Spleen (tissue), 11 donors: ENCODE measurements around the gene CFAP97D1. TPM values are rescaled to one million over a fixed set of nuclear protein-coding genes. Genes with fewer than 3 reads are reported as not detected.

ENCODE experiments used
- DNase-seq: peaks from one replicate; pipeline ENCODE4 v3.0.0-alpha.2; 2020
- H3K27ac ChIP-seq, 8 donors: fragments of 200-600 bp; sonication (generic) in 7 of 8; 1 replicate in 4 of 8; 2 replicates in 4 of 8; pipeline versions ENCODE4 v1.5.0 to v1.8.0; 2016 to 2021; ENCODE audit warnings: inconsistent platforms in 4 of 8, mild to moderate bottlenecking in 4 of 8, moderate library complexity in 1 of 8
- H3K27me3 ChIP-seq, 7 donors: fragments of 200-600 bp; sonication (generic) in 6 of 7; replicated peaks in 1 of 7; 1 replicate in 4 of 7; 2 replicates in 3 of 7; pipeline versions ENCODE4 v1.5.0 to v1.8.0; 2016 to 2021; ENCODE audit warnings: inconsistent platforms in 3 of 7, mild to moderate bottlenecking in 1 of 7
- H3K36me3 ChIP-seq, 6 donors: fragments of 200-600 bp; sonication (generic) in 5 of 6; 1 replicate in 4 of 6; 2 replicates in 2 of 6; pipeline versions ENCODE4 v1.5.0 to v1.8.0; 2016 to 2021; ENCODE audit warnings: inconsistent platforms in 2 of 6
- H3K4me1 ChIP-seq, 6 donors: fragments of 200-600 bp; sonication (generic) in 5 of 6; 1 replicate in 3 of 6; 2 replicates in 3 of 6; pipeline versions ENCODE4 v1.5.0 to v1.8.0; 2016 to 2021; ENCODE audit warnings: inconsistent platforms in 3 of 6
- H3K4me3 ChIP-seq, 8 donors: fragments of 200-600 bp; sonication (generic) in 7 of 8; 1 replicate in 4 of 8; 2 replicates in 4 of 8; pipeline versions ENCODE4 v1.5.0 to v1.8.0; 2016 to 2021; ENCODE audit warnings: inconsistent platforms in 4 of 8, mild to moderate bottlenecking in 4 of 8, moderate library complexity in 2 of 8
- H3K9me3 ChIP-seq, 8 donors: fragments of 200-600 bp; sonication (generic) in 7 of 8; 1 replicate in 4 of 8; 2 replicates in 4 of 8; pipeline versions ENCODE4 v1.5.0 to v1.8.0; 2016 to 2021; ENCODE audit warnings: inconsistent platforms in 4 of 8
- CTCF ChIP-seq, 11 experiments: fragments of 200-600 bp in 7 of 11; fragments of 450-650 bp in 4 of 11; sonication (generic) in 4 of 11; IDR thresholded peaks in 8 of 11; conservative IDR thresholded peaks in 3 of 11; 1 replicate in 7 of 11; 2 replicates in 4 of 11; pipeline versions ENCODE4 v1.4.0 to v1.8.0; 2016 to 2021; ENCODE audit warnings: antibody characterized with exemption in 11 of 11, inconsistent platforms in 4 of 11, mild to moderate bottlenecking in 1 of 11
- POLR2A ChIP-seq, 3 donors: fragments of 450-650 bp; IDR thresholded peaks; one replicate each; pipeline ENCODE4 v1.5.1; 2017; ENCODE audit warnings: antibody characterized with exemption in 3 of 3, mild to moderate bottlenecking in 1 of 3
- POLR2AphosphoS5 ChIP-seq, 3 donors: sonication (generic); formaldehyde crosslinking; IDR thresholded peaks; one replicate each; pipeline ENCODE4 v1.5.1; 2017; ENCODE audit warnings: antibody characterized with exemption in 3 of 3
- WGBS, 5 donors: extraction: QIAGEN DNeasy Blood & Tissue Kit in 3 of 5; methylation state at CpG; one replicate each; pipeline versions ENCODE4 v1.1.5 to v1.1.7; 2013 to 2018; 5-methylcytosine and 5-hydroxymethylcytosine counted together
- intact Hi-C: fragments of 100-400 bp; cut with DNase I; formaldehyde crosslinking; loops from one replicate; pipeline ENCODE4 v1.15.0; 2023; ENCODE audit warnings: low total_unique reads
- polyA plus RNA-seq, 3 donors: library from polyadenylated mRNA; stranded (reverse); fragments of 200-250 nt; gene quantifications; one replicate each; pipeline ENCODE4 v1.2.1, GENCODE V29; 2013
- total RNA-seq, 7 donors: library from RNA; depleted of rRNA in 3 of 7; stranded (reverse); fragments of >200 nt in 3 of 7; fragmentation: NEBNext Ultra II Directional in 4 of 7; extraction: Animal tissue kit (Norgen Biotek cat#: 25700) in 4 of 7; gene quantifications; one replicate each; pipeline versions ENCODE4 v1.1.0 to v1.2.1, GENCODE V29; 2016 to 2021
- donor health status: healthy with polysubstance abuse.
- donor health status: DM: no; HTN: no; CAD: no; lungs with moderate emphysema.
- donor health status: DM: no; HTN: no; CAD: no.
- donor health status: Bipolar disorder and iron deficiency.
- donor health status: healthy.
- donor health status: DM: no; HTN: no; CAD: no.
- donor health status: DM: yes; HTN: yes; CAD: no.

Gene CFAP97D1
- total and polyA plus RNA-seq, 10 donors: 0.06 to 0.32 (median 0.19) TPM; not detected in 5

DNA sequence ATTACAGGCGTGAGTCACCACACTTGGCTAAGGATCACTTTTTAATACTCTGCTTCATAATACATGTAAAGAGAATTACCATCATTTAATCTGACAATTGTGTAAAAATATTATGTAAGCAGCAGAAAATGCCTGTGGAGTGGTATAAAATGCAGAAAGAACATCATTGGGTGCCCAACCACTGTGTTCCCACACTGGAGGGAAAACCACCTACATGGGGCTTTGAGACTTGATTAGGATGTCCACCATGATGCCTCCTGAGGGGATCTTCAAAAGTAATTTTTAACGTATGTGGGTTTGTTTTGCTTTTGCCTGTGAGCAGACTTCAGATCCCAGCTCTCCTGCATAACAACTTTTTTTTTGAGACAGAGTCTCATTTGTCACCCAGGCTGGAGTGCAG is 18.8 kb downstream of the CFAP97D1 start:
- Histone ChIP-seq H3K36me3 (no peaks in the 10 kb centered on the region), H3K27me3 (peaks cover 0 to 19% (median 0%) of the 10 kb centered on the region in 7 donors), H3K27ac (no peak overlapping the region), H3K4me3 (no peak overlapping the region), H3K9me3 (no peaks in the 10 kb centered on the region), H3K4me1 (peaks cover 0 to 8% (median 0%) of the 10 kb centered on the region in 6 donors)
- intact Hi-C loops: no loop called here
- no peak for DNase-seq
- 83 to 96% (median 92%) methylated on average over 2 of the region's 2 CpGs for WGBS, 5 donors
- TF ChIP-seq POLR2AphosphoS5 (IDR thresholded peaks at IDR 0.05) (no peak), CTCF (IDR thresholded peaks at IDR 0.05 in 8 of 11, conservative IDR thresholded peaks at IDR 0.05 in 3 of 11) (no peak), POLR2A (IDR thresholded peaks at IDR 0.05) (no peak)

- no peak for DNase-seq
- Histone ChIP-seq H3K27ac (no peak overlapping the region), H3K27me3 (peaks cover 0 to 19% (median 0%) of the 10 kb centered on the region in 7 donors), H3K9me3 (no peaks in the 10 kb centered on the region), H3K36me3 (no peaks in the 10 kb centered on the region), H3K4me3 (no peak overlapping the region), H3K4me1 (peaks cover 0 to 14% (median 0%) of the 10 kb centered on the region in 6 donors)
- intact Hi-C loops: no loop called here
- no peak for TF ChIP-seq CTCF (IDR thresholded peaks at IDR 0.05 in 8 of 11, conservative IDR thresholded peaks at IDR 0.05 in 3 of 11)
- TF ChIP-seq POLR2A (IDR thresholded peaks at IDR 0.05): no peak
- no peak for TF ChIP-seq POLR2AphosphoS5 (IDR thresholded peaks at IDR 0.05)
- WGBS, 5 donors: 81 to 95% (median 88%) methylated on average over 3 of the region's 3 CpGs
Observed at GRCh38 chr17:43800736-43801135, 20.5 kb downstream of the CFAP97D1 start.

DNA sequence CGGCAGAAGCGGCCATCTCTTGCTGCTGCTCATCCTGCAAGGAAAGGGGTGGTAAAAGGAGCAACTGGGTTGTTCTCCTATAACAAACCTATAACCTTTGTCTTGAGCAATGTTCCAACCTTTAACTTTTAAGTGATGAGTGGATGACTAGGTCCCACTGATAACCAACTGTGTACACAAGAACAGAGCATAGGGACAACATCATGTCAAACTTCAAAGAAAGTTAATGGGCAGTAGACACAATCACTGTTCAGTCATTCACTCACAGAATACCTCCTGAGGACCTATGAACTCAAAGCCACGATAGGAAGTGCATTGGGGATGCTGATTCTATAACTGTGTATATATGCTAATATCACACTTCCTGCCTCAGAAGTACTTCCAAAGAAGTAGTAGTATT is 21.6 kb downstream of the CFAP97D1 start:
- Histone ChIP-seq H3K9me3 (no peaks in the 10 kb centered on the region), H3K36me3 (no peaks in the 10 kb centered on the region), H3K4me1 (peaks cover 0 to 14% (median 0%) of the 10 kb centered on the region in 6 donors), H3K4me3 (no peak overlapping the region), H3K27ac (no peak overlapping the region), H3K27me3 (peaks cover 0 to 19% (median 0%) of the 10 kb centered on the region in 7 donors)
- no peak for TF ChIP-seq CTCF (IDR thresholded peaks at IDR 0.05 in 8 of 11, conservative IDR thresholded peaks at IDR 0.05 in 3 of 11)
- TF ChIP-seq POLR2A (IDR thresholded peaks at IDR 0.05): no peak
- no peak for TF ChIP-seq POLR2AphosphoS5 (IDR thresholded peaks at IDR 0.05)
- intact Hi-C loops: no loop called here
- 70 to 77% (median 73%) methylated on average over 3 of the region's 3 CpGs for WGBS, 5 donors
- DNase-seq: no peak

DNA sequence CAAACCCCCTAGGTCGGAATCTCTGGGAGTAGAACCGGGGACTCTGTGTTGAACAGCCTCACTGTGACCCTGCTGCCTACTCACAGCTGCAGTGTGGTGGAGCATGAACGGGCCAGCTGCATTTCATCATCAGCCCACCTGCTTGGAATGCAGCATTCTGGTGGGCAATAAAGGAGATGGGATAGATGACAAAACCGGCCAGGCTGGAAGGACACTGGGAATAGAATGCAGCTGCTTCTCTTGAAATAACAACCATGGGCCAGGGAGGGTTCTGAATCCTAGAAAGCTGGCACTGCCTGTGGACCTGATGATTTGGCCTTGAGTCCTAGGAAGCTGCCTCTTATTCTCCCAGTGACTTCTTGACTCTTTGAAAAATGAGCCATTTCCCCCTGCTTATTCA is 23.5 kb downstream of the CFAP97D1 start:
- Histone ChIP-seq H3K27ac (no peak overlapping the region), H3K27me3 (peaks cover 0 to 9% (median 0%) of the 10 kb centered on the region in 7 donors), H3K9me3 (no peaks in the 10 kb centered on the region), H3K4me1 (peaks cover 0 to 14% (median 0%) of the 10 kb centered on the region in 6 donors), H3K36me3 (no peaks in the 10 kb centered on the region), H3K4me3 (no peak overlapping the region)
- no peak for DNase-seq
- TF ChIP-seq POLR2AphosphoS5 (IDR thresholded peaks at IDR 0.05): no peak
- TF ChIP-seq POLR2A (IDR thresholded peaks at IDR 0.05): no peak
- no peak for TF ChIP-seq CTCF (IDR thresholded peaks at IDR 0.05 in 8 of 11, conservative IDR thresholded peaks at IDR 0.05 in 3 of 11)
- WGBS, 5 donors: 52 to 72% (median 66%) methylated on average over 3 to 4 of the region's 4 CpGs
- intact Hi-C loops: no loop called here
